ENCODE results near the gene DENND1A.

Gene DENND1A

GRCh38 chr9:123686131-123686828 lies 243.6 kb downstream of the DENND1A start:
- no peak for TF ChIP-seq GATA3 (IDR thresholded peaks at IDR 0.05; ENCODE audit: low read depth, low read length)
- TF ChIP-seq GATA2 (IDR thresholded peaks at IDR 0.05; ENCODE audit: low read depth, low read length), result no peak

DNA sequence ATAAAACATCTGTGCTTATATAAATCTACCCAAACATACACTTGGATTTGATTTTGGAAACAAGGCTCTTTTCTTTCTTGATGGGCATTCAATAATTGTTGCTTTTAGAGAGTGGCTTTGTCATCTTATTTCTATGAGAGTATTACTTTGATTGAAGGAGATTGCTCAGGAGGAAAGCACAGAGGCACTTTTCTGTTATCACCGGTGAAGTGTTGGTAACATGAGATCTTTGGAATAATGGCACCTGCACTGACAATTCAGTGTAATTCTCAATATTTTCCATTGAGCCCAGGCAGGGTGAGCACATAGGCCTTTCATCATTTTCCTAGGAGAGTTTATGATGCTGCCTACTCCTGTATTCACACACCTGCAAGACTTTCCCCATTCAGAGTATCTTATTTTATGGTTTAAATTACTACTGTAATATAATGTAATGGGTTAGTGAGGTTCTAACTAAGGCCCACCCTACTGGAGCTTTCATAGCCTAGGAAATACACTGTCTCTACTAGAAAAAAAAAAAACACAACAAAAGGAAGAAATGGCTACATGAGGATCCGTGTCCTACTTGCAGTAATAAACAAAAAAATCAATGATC lies 244.3 kb downstream of the DENND1A start:
- TF ChIP-seq GATA2 (IDR thresholded peaks at IDR 0.05; ENCODE audit: low read depth, low read length) (no peak), GATA3 (IDR thresholded peaks at IDR 0.05; ENCODE audit: low read depth, low read length) (no peak)

GRCh38 chr9:123684393-123685149 lies 245.4 kb downstream of the DENND1A start:
- no peak for TF ChIP-seq GATA2 (IDR thresholded peaks at IDR 0.05; ENCODE audit: low read depth, low read length)
- TF ChIP-seq GATA3 (IDR thresholded peaks at IDR 0.05; ENCODE audit: low read depth, low read length), result no peak

GRCh38 chr9:123682746-123683145 lies 247.2 kb downstream of the DENND1A start:
- no peak for TF ChIP-seq GATA2 (IDR thresholded peaks at IDR 0.05; ENCODE audit: low read depth, low read length)
- no peak for TF ChIP-seq GATA3 (IDR thresholded peaks at IDR 0.05; ENCODE audit: low read depth, low read length)

DNA sequence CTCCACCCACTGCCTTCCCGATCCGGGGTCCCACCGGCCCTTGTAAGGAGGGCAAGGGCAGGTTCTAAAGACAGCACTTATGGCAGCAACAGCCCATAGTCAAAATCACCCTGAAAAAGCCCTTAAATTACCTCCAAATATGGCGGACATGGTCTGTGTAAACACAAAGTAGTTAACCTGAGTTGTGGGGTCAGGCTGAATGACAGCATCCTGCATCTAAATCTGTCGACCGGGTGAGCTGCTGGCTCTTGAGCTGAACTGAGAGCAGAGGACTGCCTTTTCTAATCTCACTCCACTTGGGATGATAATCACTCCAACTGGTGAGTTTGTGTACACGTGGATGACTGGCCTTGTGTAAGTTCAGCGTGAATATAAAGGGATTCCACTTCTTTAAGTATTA lies 249.6 kb downstream of the DENND1A start:
- TF ChIP-seq GATA3 (IDR thresholded peaks at IDR 0.05; ENCODE audit: low read depth, low read length) (no peak), GATA2 (IDR thresholded peaks at IDR 0.05; ENCODE audit: low read depth, low read length) (no peak)

DNA sequence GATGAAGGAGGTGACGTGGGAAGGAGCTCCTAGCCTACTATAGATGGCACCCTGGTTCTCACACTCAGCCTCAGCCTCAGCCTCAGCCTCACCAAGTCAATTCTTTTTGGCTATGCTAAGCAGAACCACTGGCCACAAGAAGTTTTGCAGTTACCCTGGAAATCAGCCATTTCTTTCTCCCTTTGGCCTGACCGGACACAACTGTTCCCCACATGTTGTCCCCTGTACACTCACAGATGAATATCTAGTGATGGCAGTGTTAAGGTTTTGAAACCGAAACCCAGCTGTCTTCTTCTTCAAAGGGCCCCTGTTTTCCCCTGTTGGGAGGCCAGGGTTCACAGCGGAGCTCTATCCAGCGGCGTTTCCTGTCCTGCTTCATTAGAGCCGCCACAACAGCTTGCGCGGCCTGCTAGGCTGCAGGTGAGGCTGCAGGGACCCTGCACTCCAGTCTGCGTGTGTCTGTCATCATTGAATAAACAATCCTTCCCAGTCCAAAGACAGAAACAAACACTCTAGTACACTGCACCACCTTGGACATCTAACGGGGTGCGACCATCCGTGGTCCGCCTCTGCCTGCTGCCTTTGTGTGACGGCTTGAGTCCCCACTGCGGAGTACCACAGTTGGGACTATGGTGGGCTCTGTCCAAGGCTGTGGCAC lies 250.5 kb downstream of the DENND1A start:
- TF ChIP-seq GATA2 (IDR thresholded peaks at IDR 0.05; ENCODE audit: low read depth, low read length) (peak; percentile 61; the same call in 1 of the 2 replicates), GATA3 (IDR thresholded peaks at IDR 0.05; ENCODE audit: low read depth, low read length) (no peak)

DNA sequence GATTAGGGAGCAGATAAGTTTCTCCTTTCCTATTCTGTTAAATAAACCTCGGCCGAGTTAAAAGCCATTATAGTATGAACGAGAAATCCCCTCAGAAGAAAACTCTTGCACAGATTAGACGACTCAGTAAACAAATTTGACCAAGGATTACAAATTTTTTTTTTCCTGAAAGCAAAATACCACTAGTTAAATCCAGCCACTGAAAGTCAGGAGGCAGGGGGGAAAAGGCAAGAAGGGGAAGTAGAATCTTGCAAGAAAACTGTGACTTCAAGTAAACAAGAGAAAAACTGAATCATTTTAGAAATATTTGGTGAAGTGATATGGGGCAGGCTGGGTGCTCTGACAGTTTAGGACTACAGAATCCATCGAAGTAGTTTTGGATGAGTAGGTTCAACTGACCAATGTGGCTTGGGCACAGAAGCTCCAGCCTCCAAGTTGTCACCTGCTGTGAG lies 251.0 kb downstream of the DENND1A start:
- TF ChIP-seq GATA3 (IDR thresholded peaks at IDR 0.05; ENCODE audit: low read depth, low read length) (no peak), GATA2 (IDR thresholded peaks at IDR 0.05; ENCODE audit: low read depth, low read length) (no peak)

- TF ChIP-seq GATA3 (IDR thresholded peaks at IDR 0.05; ENCODE audit: low read depth, low read length) (0 out of 2 replicates have a peak, but pooled peaks have one; percentile 19), GATA2 (IDR thresholded peaks at IDR 0.05; ENCODE audit: low read depth, low read length) (peak; percentile 69)
These were observed 251.7 kb downstream of the DENND1A start for GRCh38 chr9:123678038-123678877.

GRCh38 chr9:123676869-123677268 lies 253.1 kb downstream of the DENND1A start:
- TF ChIP-seq GATA3 (IDR thresholded peaks at IDR 0.05; ENCODE audit: low read depth, low read length), result no peak
- no peak for TF ChIP-seq GATA2 (IDR thresholded peaks at IDR 0.05; ENCODE audit: low read depth, low read length)

DNA sequence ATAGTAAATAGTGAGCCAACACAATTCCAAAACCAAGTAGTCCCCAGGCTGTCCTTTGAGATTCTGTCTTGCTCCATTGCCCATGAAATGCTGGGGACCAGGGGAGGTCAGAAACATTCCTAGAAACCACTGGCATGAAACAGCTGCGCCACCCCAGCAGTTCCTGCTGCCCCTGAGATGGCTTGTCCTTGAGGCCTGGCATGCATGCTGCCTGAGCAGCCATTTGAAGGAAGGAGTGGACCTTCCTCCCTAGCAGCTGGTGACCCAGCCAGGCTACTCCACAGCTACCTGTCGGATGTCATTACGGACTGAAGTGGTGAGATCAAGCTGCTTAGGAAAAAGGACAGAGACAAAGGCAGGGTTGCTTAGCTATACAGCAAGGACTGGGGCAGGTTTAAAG lies 260.6 kb downstream of the DENND1A start:
- TF ChIP-seq GATA2 (IDR thresholded peaks at IDR 0.05; ENCODE audit: low read depth, low read length), result no peak
- TF ChIP-seq GATA3 (IDR thresholded peaks at IDR 0.05; ENCODE audit: low read depth, low read length), result no peak

DNA sequence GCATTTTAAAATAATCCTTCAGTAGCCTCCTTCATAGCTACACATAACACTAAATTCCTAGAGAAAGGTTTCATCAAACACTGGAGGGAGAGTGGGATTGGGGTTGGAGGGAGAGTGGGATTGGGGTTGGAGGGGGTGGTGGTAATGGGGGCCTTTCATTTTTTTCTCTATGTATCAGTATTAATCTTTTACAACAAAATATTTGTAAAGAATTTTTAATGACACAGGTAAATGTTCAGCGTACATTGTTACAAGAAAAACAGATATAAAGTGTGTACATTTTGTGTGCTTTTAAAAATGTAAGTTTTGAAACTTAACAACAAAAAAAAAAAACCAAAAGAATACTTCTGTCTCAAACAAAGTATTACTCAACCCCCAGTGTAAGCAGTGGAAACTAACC lies 266.4 kb downstream of the DENND1A start:
- no peak for TF ChIP-seq GATA2 (IDR thresholded peaks at IDR 0.05; ENCODE audit: low read depth, low read length)
- no peak for TF ChIP-seq GATA3 (IDR thresholded peaks at IDR 0.05; ENCODE audit: low read depth, low read length)

- TF ChIP-seq GATA3 (IDR thresholded peaks at IDR 0.05; ENCODE audit: low read depth, low read length), result no peak
- no peak for TF ChIP-seq GATA2 (IDR thresholded peaks at IDR 0.05; ENCODE audit: low read depth, low read length)
These were observed 267.7 kb downstream of the DENND1A start for GRCh38 chr9:123662057-123662776.

Data from SH-SY5Y (cell line).